ENCODE data around the gene CCNL2. TPM values are rescaled to one million over a fixed set of nuclear protein-coding genes. Genes with fewer than 3 reads are reported as not detected.

The CCNL2 gene
- total RNA-seq, 2 experiments from 2014 or later, result 274 to 281 TPM

DNA sequence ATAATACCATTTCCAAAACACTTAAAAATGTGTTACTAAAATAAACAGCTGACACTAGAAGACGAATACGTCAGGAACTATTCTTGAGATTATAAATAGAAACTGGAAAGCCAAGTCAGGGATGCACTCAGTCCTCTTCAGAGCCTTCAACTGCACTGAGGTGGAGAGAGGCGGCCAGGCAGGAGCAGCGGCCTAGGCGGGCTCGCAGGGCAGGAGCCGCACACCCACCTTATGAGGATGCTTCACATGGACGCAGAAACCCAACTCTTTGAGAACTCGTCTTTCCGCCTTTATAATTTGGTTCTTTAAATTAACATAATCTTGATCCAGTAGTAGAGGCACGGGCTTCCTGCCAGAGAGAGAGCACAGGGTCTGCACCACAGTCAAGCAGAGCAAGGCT lies 4.0 kb downstream of the CCNL2 start:
- ChIA-PET POLR2A (no interaction called here), CTCF (no interaction called here)
- Mint-ChIP-seq H3K9me3 (no peaks in the 10 kb centered on the region), H3K4me3 (peak overlapping the region; percentile 79), H3K36me3 (ENCODE audit: low read depth) (peaks cover 84% of the 10 kb centered on the region), H3K4me1 (ENCODE audit: low read depth) (peaks cover 37% of the 10 kb centered on the region), H3K27me3 (no peaks in the 10 kb centered on the region), H3K27ac (peak overlapping the region; percentile 14)
- no peaks in the 10 kb centered on the region for H3K9me3 ChIP-seq (ENCODE audit: control insufficient read depth in 1 of 2, insufficient read depth in 1 of 2, low read length in 2 of 2)
- TF ChIP-seq, protein P1, sequence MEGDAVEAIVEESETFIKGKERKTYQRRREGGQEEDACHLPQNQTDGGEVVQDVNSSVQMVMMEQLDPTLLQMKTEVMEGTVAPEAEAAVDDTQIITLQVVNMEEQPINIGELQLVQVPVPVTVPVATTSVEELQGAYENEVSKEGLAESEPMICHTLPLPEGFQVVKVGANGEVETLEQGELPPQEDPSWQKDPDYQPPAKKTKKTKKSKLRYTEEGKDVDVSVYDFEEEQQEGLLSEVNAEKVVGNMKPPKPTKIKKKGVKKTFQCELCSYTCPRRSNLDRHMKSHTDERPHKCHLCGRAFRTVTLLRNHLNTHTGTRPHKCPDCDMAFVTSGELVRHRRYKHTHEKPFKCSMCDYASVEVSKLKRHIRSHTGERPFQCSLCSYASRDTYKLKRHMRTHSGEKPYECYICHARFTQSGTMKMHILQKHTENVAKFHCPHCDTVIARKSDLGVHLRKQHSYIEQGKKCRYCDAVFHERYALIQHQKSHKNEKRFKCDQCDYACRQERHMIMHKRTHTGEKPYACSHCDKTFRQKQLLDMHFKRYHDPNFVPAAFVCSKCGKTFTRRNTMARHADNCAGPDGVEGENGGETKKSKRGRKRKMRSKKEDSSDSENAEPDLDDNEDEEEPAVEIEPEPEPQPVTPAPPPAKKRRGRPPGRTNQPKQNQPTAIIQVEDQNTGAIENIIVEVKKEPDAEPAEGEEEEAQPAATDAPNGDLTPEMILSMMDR (IDR thresholded peaks at IDR 0.05), result no peak
- no peak overlapping the region for H3K4me3 ChIP-seq (ENCODE audit: low read length)
- no peaks in the 10 kb centered on the region for H3K27me3 ChIP-seq (ENCODE audit: control insufficient read depth in 1 of 2, insufficient read depth in 2 of 2, low read length in 2 of 2)
- peaks cover 75% of the 10 kb centered on the region for H3K36me3 ChIP-seq (ENCODE audit: insufficient read depth, low read length)
- no peak overlapping the region for H3K27ac ChIP-seq (ENCODE audit: low read depth in 1 of 2, low read length in 2 of 2)
- intact Hi-C loops (cut with DNase I, micrococcal nuclease), result loop anchor here in 1 of 2 experiments (5.0 kb wide), 1 partner anchor 123 kb away; the partner anchor contains the start of gene UBE2J2
- DNase-seq (no peak), ATAC-seq (ENCODE audit: poor library complexity) (no peak)
- peaks cover 31% of the 10 kb centered on the region for H3K4me1 ChIP-seq (ENCODE audit: insufficient read depth, low read length)

GRCh38 chr1:1394116-1394515 lies 5.0 kb downstream of the CCNL2 start:
- CTCF ChIA-PET, result no interaction called here

DNA sequence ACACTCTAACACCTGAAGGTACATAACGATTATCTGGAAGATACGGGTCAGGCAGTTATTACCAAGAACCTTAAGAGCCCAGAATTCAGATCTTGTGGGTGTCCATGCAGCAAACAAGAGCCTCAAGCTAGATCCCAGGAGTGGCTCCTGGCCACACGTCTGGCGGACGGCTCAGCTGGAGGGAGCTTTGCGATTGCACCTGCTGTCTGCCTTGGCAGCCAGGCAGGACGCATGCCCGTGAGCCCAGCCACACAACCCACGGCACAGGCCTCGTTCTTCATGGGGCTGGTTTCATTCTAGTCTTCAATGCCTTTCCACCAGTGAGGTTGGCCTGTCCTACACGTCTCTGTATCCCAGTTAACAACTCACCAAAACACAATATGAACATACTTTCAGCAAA lies 5.7 kb downstream of the CCNL2 start:
- DNase-seq, result no peak
- no peak overlapping the region for H3K27ac Mint-ChIP-seq
- CTCF ChIA-PET, result interaction anchor here (1.6 kb wide), 1 partner anchor 14 kb away, joined by 3 read pairs; no protein-coding TSS in a partner anchor

More at GRCh38 chr1:1394116-1394515, 5.0 kb downstream of the CCNL2 start:
- TF ChIP-seq, protein P1 (IDR thresholded peaks at IDR 0.05), result no peak
- Mint-ChIP-seq H3K36me3 (ENCODE audit: low read depth) (peaks cover 84% of the 10 kb centered on the region), H3K4me3 (no peak overlapping the region), H3K27ac (no peak overlapping the region), H3K4me1 (ENCODE audit: low read depth) (peaks cover 28% of the 10 kb centered on the region), H3K9me3 (no peaks in the 10 kb centered on the region), H3K27me3 (no peaks in the 10 kb centered on the region)
- Histone ChIP-seq H3K27me3 (ENCODE audit: control insufficient read depth in 1 of 2, insufficient read depth in 2 of 2, low read length in 2 of 2) (no peaks in the 10 kb centered on the region), H3K27ac (ENCODE audit: low read depth in 1 of 2, low read length in 2 of 2) (no peak overlapping the region), H3K9me3 (ENCODE audit: control insufficient read depth in 1 of 2, insufficient read depth in 1 of 2, low read length in 2 of 2) (no peaks in the 10 kb centered on the region), H3K4me1 (ENCODE audit: insufficient read depth, low read length) (peaks cover 23% of the 10 kb centered on the region), H3K4me3 (ENCODE audit: low read length) (no peak overlapping the region), H3K36me3 (ENCODE audit: insufficient read depth, low read length) (peaks cover 85% of the 10 kb centered on the region)
- no peak for ATAC-seq (ENCODE audit: poor library complexity)
- POLR2A ChIA-PET, result no interaction called here
- no peak for DNase-seq
- intact Hi-C loops (cut with DNase I, micrococcal nuclease), result no loop called here

More for the DNA sequence above, 5.7 kb downstream of the CCNL2 start:
- H3K4me1 ChIP-seq (ENCODE audit: insufficient read depth, low read length), result peaks cover 21% of the 10 kb centered on the region
- H3K4me3 Mint-ChIP-seq, result peak overlapping the region; percentile 7
- no peaks in the 10 kb centered on the region for H3K9me3 ChIP-seq (ENCODE audit: control insufficient read depth in 1 of 2, insufficient read depth in 1 of 2, low read length in 2 of 2)
- no peaks in the 10 kb centered on the region for H3K27me3 ChIP-seq (ENCODE audit: control insufficient read depth in 1 of 2, insufficient read depth in 2 of 2, low read length in 2 of 2)
- peaks cover 27% of the 10 kb centered on the region for H3K4me1 Mint-ChIP-seq (ENCODE audit: low read depth)
- no peaks in the 10 kb centered on the region for H3K9me3 Mint-ChIP-seq
- H3K27me3 Mint-ChIP-seq, result no peaks in the 10 kb centered on the region
- H3K36me3 ChIP-seq (ENCODE audit: insufficient read depth, low read length), result peaks cover 91% of the 10 kb centered on the region
- TF ChIP-seq, protein P1 (IDR thresholded peaks at IDR 0.05), result no peak
- POLR2A ChIA-PET, result no interaction called here
- no peak overlapping the region for H3K4me3 ChIP-seq (ENCODE audit: low read length)
- peaks cover 89% of the 10 kb centered on the region for H3K36me3 Mint-ChIP-seq (ENCODE audit: low read depth)
- ATAC-seq (ENCODE audit: poor library complexity), result no peak
- intact Hi-C loops (cut with DNase I, micrococcal nuclease), result no loop called here
- H3K27ac ChIP-seq (ENCODE audit: low read depth in 1 of 2, low read length in 2 of 2), result no peak overlapping the region

All from CD4-positive, alpha-beta T cell (primary cell).